Duodenal mucosa (tissue), 2 donors: ENCODE measurements around the gene CAMK2B.
"Not testable (repeated sequence)": the region's sequence is repeated elsewhere in the genome, so short reads cannot be mapped to it uniquely, and the experiment has no call there.

Experiments used
- H3K27ac ChIP-seq: one replicate; pipeline ENCODE4 v1.7.0; 2013; ENCODE audit warnings: low read depth, low read length
- H3K27me3 ChIP-seq, 2 donors: one replicate each; pipeline ENCODE4 v1.7.0; 2013; ENCODE audit warnings: low read length in 2 of 2, control low read depth in 1 of 2; ENCODE audit not compliant: insufficient read depth in 2 of 2, control insufficient read depth in 1 of 2
- H3K36me3 ChIP-seq, 2 donors: one replicate each; pipeline ENCODE4 v1.7.0; 2013; ENCODE audit warnings: low read length in 2 of 2, control low read depth in 1 of 2; ENCODE audit not compliant: insufficient read depth in 2 of 2, control insufficient read depth in 1 of 2
- H3K4me1 ChIP-seq, 2 donors: one replicate each; pipeline ENCODE4 v1.7.0; 2013; ENCODE audit warnings: low read length in 2 of 2, control low read depth in 1 of 2; ENCODE audit not compliant: insufficient read depth in 2 of 2, control insufficient read depth in 1 of 2
- H3K4me3 ChIP-seq, 2 donors: one replicate each; pipeline ENCODE4 v1.7.0; 2013; ENCODE audit warnings: low read length in 2 of 2, low read depth in 1 of 2
- H3K9ac ChIP-seq, 2 donors: one replicate each; pipeline ENCODE4 v1.7.0; 2013; ENCODE audit warnings: low read length in 2 of 2, low read depth in 1 of 2
- H3K9me3 ChIP-seq, 2 donors: one replicate each; pipeline ENCODE4 v1.7.0; 2013; ENCODE audit warnings: low read length in 2 of 2, control low read depth in 1 of 2; ENCODE audit not compliant: control insufficient read depth in 1 of 2

The CAMK2B gene

DNA sequence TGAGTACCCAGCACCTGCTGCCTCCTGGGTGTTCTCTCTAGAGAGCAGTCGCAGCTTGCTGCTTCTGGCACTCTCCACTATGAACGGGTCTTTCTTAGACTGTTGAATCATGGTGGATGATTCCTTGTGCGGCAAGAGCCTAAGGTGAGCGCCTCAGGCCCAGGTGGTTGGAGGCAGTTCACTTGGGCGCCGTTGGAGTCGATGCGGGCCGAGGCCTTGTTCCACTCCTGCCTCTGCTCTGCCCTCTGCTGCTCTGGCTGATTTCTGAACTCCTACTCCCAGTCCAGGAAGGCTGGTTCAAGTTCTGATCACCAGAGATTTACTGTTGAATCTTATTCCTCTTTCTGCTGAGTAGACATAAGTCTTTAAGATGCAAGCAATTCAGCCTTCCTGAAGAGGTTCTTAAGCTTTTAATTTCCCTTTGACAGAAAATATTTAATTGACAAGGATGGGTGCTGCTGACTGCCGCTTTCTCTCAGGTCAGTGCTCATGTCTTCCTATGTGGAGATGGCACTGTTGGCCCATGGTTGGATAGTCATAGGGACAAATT is 114.2 kb downstream of the CAMK2B start:
- Histone ChIP-seq H3K27me3 (no peaks in the 10 kb centered on the region), H3K27ac (no peak overlapping the region), H3K9me3 (no peaks in the 10 kb centered on the region), H3K36me3 (peaks cover 50 to 72% of the 10 kb centered on the region in 2 donors), H3K4me3 (no peak overlapping the region), H3K4me1 (no peaks in the 10 kb centered on the region), H3K9ac (no peak overlapping the region)

DNA sequence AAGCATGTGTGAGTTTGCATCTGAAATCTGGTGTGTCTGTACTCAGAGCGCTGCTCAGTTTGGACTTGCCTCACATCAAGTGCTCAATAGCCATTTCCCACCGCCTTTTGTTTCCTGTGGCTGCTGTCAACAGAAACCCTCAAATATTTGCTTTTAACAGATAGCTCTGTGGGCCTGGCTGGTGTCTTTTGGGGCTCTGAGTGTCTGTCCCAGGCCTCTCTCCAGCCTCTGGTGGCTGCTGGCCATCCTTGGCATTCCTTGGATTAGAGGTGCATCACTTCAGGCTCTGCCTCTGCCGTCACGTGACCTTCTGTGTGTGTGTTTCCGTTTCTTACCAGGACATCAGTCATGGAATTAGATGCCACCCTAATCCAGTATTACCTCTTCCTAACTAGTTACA is 115.3 kb downstream of the CAMK2B start:
- Histone ChIP-seq H3K9me3 (no peaks in the 10 kb centered on the region), H3K9ac (no peak overlapping the region), H3K4me3 (no peak overlapping the region), H3K27ac (no peak overlapping the region), H3K36me3 (peaks cover 55 to 83% of the 10 kb centered on the region in 2 donors), H3K4me1 (no peaks in the 10 kb centered on the region), H3K27me3 (no peaks in the 10 kb centered on the region)

DNA sequence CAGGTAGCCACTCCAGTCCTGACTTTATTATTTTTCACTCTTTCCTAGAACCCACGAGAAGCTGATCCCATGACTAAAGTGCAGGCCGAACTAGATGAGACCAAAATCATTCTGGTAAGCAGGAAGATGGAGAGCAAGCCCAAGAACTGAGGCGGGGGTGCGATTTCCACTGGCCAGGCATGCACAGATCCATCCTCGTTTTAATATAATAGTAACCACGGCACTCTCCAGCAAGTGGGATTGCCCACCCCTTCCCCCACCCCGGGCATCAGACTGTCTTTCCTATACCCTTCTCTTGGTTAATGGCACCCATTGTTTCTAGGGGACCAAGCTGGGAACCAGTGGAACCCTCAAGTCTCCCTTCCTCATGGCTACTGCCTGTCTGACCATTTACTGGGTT is 117.3 kb downstream of the CAMK2B start:
- no peaks in the 10 kb centered on the region for H3K9me3 ChIP-seq
- no peaks in the 10 kb centered on the region for H3K27me3 ChIP-seq
- peaks cover 62 to 86% of the 10 kb centered on the region in 2 donors for H3K36me3 ChIP-seq
- no peak overlapping the region for H3K9ac ChIP-seq
- H3K27ac ChIP-seq, result no peak overlapping the region
- no peak overlapping the region for H3K4me3 ChIP-seq
- H3K4me1 ChIP-seq, result peaks cover 4 to 13% of the 10 kb centered on the region in 2 donors

DNA sequence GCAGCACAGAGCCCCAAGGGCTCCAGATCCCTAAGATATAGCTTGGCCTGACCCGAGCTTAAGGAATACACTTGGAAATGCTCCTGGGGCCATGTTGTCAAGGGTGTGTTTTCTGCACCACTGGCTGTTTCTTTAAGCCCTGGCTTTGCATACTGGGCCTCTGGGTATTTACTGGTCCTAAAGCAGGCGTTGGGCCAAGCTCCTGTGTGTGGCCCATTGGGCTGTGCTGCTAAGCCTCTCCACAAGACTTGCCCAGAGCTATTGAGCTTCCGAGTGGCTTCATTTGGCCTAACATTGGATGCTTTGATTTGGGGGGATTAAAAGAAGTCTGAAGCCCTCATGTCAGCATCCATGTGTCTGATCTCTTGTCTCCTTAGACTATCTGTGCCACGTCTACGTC is 119.4 kb downstream of the CAMK2B start:
- Histone ChIP-seq H3K27me3 (no peaks in the 10 kb centered on the region), H3K9me3 (no peaks in the 10 kb centered on the region), H3K4me1 (peaks cover 20 to 21% of the 10 kb centered on the region in 2 donors), H3K4me3 (no peak overlapping the region), H3K27ac (no peak overlapping the region), H3K9ac (no peak overlapping the region), H3K36me3 (peaks cover 46 to 67% of the 10 kb centered on the region in 2 donors)

DNA sequence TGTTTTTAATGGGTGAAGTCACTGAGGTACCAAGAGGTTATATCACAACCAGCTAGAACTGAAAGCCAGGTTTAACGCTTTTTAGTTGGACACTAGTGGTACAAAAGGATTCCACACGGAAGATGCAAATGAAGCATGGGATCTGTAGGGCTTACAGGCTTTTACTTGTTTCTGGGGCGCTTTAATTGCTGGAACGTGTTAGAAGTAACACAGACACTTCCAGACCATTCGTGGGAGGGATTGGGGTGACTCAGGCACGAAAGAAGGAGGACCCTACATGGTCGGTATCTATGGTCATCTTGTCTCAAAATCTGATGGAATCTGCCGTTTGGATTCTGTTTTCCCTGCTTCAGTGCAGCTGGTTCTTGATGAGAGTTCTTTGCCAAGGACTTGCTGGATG is 123.6 kb downstream of the CAMK2B start:
- peaks cover 20 to 21% of the 10 kb centered on the region in 2 donors for H3K4me1 ChIP-seq
- peak overlapping the region; percentile 85 for H3K4me3 ChIP-seq
- H3K27ac ChIP-seq, result no peak overlapping the region
- H3K9me3 ChIP-seq, result no peaks in the 10 kb centered on the region
- peak overlapping the region; percentile 16 to 73 for H3K9ac ChIP-seq
- H3K27me3 ChIP-seq, result peaks cover 4% of the 10 kb centered on the region in 2 donors
- peaks cover 18 to 26% of the 10 kb centered on the region in 2 donors for H3K36me3 ChIP-seq

DNA sequence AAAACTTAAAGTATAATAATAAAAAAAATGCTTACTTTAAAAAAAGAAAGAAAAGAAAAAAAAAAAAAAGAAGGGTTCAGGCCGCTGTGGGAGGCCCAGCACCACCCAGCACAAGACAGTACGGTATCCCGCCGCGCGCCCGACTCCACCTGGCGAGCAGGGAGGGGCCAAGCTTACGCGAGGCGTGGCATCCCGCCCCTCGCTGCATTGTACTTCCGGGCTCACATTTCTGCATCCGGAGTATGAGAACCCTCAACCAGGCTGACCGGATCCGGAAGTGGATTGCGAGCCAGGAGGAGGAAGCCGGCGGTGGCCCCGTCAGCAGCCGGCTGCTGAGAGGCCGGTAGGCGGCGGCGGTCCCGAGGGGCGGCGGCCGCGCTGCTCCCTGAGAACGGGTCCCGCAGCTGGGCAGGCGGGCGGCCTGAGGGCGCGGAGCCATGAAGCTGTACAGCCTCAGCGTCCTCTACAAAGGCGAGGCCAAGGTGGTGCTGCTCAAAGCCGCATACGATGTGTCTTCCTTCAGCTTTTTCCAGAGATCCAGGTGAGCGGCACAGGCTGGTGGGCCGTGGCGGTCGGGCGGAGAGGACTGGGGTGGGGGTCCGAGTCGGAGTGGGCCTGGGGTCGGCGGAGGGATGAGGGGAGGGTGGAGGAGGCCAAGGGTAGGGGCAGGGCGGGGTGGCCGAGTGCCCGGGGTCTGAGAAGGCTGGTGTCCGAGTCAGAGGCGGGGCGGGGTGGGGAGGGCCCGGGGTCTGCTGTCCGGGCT is 124.5 kb downstream of the CAMK2B start, which contains the start of gene YKT6:
TSS of gene YKT6 (plus strand) at position 280 of the 763 bp plus-strand sequence. CDS start at position 438, 158 bp downstream.
- Histone ChIP-seq H3K4me3 (peak within 1 kb of the TSS; percentile 85), H3K4me1 (peaks cover 20 to 21% of the 10 kb centered on the region in 2 donors), H3K9me3 (no peaks in the 10 kb centered on the region), H3K27ac (peak within 1 kb of the TSS; percentile 51), H3K9ac (peak within 1 kb of the TSS; percentile 73 to 78), H3K27me3 (peaks cover 4% of the 10 kb centered on the region in 2 donors), H3K36me3 (peaks cover 11 to 17% of the 10 kb centered on the region in 2 donors)

DNA sequence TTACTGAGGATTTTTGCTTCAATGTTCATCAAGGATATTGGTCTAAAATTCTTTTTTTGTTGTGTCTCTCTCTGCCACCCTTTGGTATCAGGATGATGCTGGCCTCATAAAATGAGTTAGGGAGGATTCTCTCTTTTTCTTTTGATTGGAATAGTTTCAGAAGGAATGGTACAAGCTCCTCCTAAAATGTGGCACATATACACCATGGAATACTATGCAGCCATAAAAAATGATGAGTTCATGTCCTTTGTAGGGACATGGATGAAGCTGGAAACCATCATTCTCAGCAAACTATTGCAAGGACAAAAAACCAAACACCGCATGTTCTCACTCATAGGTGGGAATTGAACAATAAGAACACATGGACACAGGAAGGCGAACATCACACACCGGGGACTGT is 125.2 kb downstream of the CAMK2B start:
- H3K9me3 ChIP-seq, H3K9ac ChIP-seq, H3K27me3 ChIP-seq, H3K4me3 ChIP-seq, H3K36me3 ChIP-seq, H3K27ac ChIP-seq: not testable (repeated sequence)
- peaks cover 20 to 21% of the 10 kb centered on the region in 2 donors for H3K4me1 ChIP-seq

DNA sequence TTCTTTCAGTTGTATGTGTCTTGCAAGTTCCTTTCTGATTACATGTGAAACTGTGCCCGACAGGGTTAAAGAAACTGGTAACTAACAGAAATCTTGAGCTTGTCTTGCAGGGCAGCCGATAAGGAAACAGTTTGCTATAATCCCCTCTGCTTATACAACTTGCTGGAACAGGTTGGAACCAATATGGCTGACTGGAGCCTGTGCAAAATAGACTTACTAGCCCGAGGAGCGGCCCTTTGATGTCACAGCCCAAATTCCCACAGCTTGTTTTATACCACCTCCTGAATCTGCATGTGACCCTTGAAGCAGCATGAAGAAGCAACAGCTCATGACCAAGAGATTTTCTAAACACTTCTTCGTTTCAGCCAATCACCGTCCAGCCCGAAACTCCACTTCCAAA is 127.9 kb downstream of the CAMK2B start:
- H3K27ac ChIP-seq, result no peak overlapping the region

DNA sequence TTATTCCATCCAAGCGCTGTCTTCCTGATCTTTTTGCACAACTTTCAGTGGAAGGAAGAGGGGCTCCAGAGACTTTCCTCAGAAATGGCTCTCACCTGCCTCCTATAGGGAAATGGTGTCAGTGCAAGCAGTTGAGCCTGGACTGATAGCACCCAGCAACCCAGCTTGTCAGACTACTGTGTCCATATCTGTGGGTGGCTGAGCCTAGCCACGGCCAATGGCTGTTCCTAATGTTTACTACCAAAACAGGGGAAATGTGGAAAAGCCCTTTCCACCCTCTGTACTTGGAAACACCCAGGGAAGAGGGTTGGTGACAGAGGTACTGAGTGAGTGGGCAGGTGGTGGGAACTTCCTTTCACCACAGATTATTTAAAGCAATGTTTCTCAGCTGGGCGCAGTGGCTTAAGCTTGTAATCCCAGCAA is 128.9 kb downstream of the CAMK2B start:
- Histone ChIP-seq H3K27ac (no peak overlapping the region), H3K9me3 (no peaks in the 10 kb centered on the region), H3K4me3 (no peak overlapping the region), H3K4me1 (peaks cover 0 to under 1% of the 10 kb centered on the region in 2 donors), H3K9ac (no peak overlapping the region), H3K27me3 (peaks cover 4 to 7% of the 10 kb centered on the region in 2 donors), H3K36me3 (no peaks in the 10 kb centered on the region)

More for the DNA sequence above, 127.9 kb downstream of the CAMK2B start:
- Histone ChIP-seq H3K9ac (no peak overlapping the region), H3K4me1 (peaks cover 8 to 11% of the 10 kb centered on the region in 2 donors), H3K27me3 (peaks cover 4 to 7% of the 10 kb centered on the region in 2 donors), H3K4me3 (no peak overlapping the region), H3K9me3 (no peaks in the 10 kb centered on the region), H3K36me3 (no peaks in the 10 kb centered on the region)

DNA sequence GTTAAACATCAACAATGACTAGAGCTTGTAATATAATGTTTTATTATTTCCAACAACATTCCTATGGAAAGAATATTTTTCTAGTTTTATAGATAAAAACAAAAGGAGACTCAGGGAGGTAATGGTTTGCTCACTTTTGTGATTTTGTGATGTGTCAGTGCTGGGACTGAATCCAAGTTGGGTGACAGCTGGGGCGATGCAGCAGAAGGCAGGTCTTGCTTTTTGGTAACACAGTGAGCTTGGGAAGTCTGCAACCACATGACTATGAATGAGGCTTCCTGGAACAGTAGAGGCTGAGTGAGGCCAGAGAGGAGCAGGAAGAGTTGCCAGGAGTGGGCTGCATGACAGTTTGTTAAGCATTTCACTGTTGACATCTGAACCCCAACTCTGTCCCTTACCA is 129.5 kb downstream of the CAMK2B start:
- Histone ChIP-seq H3K4me3 (no peak overlapping the region), H3K9me3 (no peaks in the 10 kb centered on the region), H3K27ac (no peak overlapping the region), H3K27me3 (peaks cover 4 to 7% of the 10 kb centered on the region in 2 donors), H3K36me3 (no peaks in the 10 kb centered on the region), H3K9ac (no peak overlapping the region), H3K4me1 (no peaks in the 10 kb centered on the region)
